ENCODE measurements around the gene CARD9.
"Not testable (repeated sequence)": the region's sequence is repeated elsewhere in the genome, so short reads cannot be mapped to it uniquely, and the experiment has no call there.

CARD9 gene

GRCh38 chr9:136362450-136362784, 11.1 kb downstream of the CARD9 start:
- no peak for DNase-seq

GRCh38 chr9:136361754-136362449, 11.6 kb downstream of the CARD9 start:
- DNase-seq = no peak

GRCh38 chr9:136361047-136361753, 12.3 kb downstream of the CARD9 start:
- no peak for DNase-seq

- DNase-seq = no peak
These were observed 13.4 kb downstream of the CARD9 start for GRCh38 chr9:136359774-136360718.

- DNase-seq = no peak
These were observed 14.6 kb downstream of the CARD9 start for GRCh38 chr9:136358888-136359287.

GRCh38 chr9:136358016-136358415, 15.5 kb downstream of the CARD9 start:
- no peak for DNase-seq

- DNase-seq = no peak
These were observed 16.2 kb downstream of the CARD9 start for GRCh38 chr9:136357202-136357725.

- no peak for DNase-seq
These were observed 17.6 kb downstream of the CARD9 start for GRCh38 chr9:136355616-136356557.

- DNase-seq = no peak
These were observed 18.8 kb downstream of the CARD9 start for GRCh38 chr9:136354592-136355085.

GRCh38 chr9:136353757-136354488, 19.5 kb downstream of the CARD9 start:
- no peak for DNase-seq

GRCh38 chr9:136353088-136353487, 20.4 kb downstream of the CARD9 start:
- DNase-seq = no peak

- no peak for DNase-seq
These were observed 20.8 kb downstream of the CARD9 start for GRCh38 chr9:136352682-136353081.

GRCh38 chr9:136351868-136352267, 21.6 kb downstream of the CARD9 start:
- not testable (repeated sequence) for DNase-seq

- DNase-seq = no peak
These were observed 22.1 kb downstream of the CARD9 start for GRCh38 chr9:136351252-136351800.

GRCh38 chr9:136349546-136349945, 23.9 kb downstream of the CARD9 start:
- no peak for DNase-seq

- no peak for DNase-seq
These were observed 24.8 kb downstream of the CARD9 start for GRCh38 chr9:136348691-136349090.

GRCh38 chr9:136347472-136348256, 25.8 kb downstream of the CARD9 start:
- no peak for DNase-seq

- DNase-seq = no peak
These were observed 26.5 kb downstream of the CARD9 start for GRCh38 chr9:136346927-136347465.

GRCh38 chr9:136346157-136346481, 27.4 kb downstream of the CARD9 start:
- DNase-seq = no peak
